NOMO-1 treated with dmso at 0.1 percent for 144 hours (cell line): ENCODE data around the gene GDPD5.

ENCODE experiments used
- DNase-seq: peaks from one replicate; lab custom pipeline; 2025; ENCODE audit not compliant: unreplicated experiment; lab: John Stamatoyannopoulos, UW

The GDPD5 gene

DNA sequence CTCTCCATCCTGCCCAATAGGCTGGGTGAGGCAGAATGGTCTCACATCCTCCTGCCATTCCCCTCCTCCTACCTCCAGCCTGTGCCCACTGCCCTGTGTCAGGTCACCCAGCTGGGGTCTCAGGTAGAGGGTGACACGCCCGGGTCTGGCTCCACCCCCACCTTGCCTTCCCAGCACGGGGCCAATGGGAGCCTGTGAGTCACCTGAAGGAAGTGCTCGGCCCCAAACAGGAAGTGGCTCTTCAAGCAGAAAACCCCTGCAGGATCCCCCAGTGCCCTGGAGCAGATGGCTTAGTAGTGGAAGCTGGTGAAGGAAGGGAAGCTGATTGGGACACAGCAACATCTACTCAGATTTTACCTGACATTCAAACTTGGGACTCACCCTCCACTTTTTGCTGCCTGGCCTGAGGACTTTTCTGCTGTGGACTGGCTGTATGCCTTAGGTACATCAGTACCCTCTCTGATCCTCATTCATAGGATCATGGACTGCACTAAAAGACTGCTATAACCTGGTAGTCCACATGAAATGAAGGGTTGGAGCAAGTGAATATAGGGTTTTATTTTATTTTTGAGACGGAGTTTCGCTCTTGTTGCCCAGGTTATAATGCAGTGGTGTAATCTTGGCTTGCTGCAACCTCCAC, 33.4 kb downstream of the GDPD5 start:
- DNase-seq: peak; percentile 38

DNA sequence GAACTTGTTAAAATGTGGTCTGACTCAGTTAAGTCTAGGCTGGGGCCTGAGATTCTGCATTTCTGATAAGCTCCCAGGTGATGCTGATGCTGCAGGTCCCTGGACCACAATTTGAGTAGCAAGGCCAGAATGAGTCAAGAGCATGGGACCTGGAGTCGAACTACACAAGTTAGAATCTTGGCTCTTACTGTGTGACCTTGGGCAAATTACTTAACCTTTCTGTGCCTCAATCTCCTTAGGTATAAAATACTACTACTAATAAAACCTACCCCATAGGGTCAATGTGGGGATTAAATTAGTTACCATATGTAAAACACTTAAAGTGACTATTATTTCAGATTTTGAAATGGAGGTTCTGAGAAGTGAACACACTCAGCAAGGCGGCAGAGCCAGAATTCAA, 34.3 kb downstream of the GDPD5 start:
- DNase-seq: no peak

DNA sequence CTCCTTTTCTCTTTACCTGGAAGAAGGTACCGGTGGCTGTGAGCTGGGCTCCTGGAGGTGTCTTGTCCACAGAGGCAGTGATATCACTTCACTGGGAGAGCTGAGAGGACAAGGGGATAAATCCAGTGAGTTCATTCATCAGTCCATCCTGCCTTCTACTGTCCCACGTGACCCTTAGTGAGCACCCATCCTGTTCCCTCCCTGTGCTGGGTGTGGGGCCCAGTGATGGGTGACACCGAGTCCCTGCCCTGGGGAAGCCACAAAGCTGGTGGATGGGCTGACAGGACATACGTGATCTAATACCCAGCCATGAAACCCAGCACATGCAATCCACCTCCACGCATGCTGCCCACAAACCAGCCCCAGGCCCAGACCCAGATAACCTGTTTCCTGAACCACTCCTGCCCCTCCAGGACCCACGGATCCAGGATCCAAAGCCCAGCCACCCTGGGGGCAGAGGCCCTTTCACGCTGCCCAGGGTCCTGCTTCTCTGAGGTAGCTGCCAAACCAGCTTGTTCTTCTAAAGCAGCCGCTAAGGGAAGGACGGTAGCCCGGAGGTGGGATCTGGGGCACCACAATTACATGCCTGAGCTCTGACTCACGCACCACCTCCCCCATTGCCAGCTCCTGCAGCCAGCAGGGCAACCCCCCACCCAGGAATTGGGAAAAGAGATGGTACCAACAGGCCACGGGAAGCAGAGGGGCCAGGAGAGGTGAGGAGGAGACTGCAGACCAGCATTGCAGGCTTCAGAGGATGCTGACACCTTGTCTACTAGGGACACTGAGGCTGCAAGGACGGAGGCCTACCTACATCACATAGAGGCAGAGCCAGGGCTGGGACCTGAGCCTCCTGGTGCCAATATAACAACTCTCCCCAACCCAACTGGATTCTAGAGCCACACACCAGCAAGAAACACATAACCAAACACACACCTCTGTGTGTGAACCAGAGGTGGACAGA, 35.2 kb downstream of the GDPD5 start:
- no peak for DNase-seq

DNA sequence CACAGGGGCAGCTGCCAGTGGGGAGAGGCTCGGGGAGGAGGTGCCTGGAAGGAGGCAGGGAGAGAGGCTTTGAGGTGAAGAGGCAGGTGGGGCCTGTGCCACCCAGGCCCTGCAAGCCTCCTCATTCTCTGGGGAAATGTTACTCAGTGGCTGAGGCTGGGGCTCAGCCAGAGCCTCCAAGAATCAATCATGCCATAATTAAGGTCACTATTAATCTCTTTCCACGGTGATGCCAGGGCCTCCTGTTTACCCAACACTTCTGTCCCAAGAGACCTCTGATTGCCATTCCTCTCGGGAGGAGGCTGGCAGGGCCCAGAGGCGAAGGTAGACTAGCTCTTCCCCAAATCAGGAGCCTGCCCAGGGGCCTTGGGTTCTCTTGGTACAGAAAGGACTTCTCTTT, 38.4 kb downstream of the GDPD5 start:
- DNase-seq: no peak

DNA sequence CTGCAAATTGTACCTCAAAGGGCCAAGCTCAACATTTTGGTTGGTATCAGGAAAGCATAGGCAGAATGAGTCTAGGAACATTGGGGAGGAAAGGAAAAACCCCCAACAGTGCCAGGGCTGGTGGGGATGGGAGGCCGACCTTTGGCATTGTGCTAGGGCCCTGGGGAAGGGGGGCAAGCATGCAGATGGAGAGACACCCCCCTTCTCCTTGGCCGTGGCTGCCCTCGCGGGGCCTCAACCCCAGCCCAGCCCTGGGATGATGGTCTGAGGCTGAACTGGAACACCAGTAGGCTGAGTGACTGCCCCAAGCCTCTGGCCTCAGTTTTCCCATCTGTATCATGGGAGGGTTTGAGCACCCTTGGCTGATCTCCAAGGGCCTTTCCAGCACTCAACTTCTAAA, 40.0 kb downstream of the GDPD5 start:
- no peak for DNase-seq

DNA sequence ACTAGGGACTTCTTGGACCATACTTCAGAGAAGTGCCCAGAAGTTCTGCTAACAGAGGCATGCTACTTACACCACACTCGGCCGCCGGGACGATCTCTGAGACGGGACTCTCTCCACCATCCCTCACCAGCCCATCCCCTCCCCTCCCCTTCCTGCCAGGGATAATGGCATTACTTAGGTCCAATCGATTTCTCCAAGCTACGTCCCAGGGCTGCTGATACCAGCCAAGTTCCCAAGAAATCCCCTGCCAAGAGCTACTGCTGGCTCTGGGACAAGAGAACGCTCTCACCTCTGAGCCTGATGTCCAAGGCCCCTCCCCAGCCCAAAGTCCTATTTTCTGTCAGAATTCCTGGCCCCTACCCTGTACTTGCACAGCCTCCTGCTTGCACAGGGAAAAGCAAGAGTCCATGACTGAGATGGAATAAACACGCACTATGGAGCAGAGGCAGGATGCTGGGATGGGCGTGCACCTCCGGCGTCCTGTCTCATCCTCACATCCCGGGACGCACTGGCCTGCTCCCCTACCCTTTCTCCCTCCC, 42.7 kb downstream of the GDPD5 start:
- DNase-seq: no peak

DNA sequence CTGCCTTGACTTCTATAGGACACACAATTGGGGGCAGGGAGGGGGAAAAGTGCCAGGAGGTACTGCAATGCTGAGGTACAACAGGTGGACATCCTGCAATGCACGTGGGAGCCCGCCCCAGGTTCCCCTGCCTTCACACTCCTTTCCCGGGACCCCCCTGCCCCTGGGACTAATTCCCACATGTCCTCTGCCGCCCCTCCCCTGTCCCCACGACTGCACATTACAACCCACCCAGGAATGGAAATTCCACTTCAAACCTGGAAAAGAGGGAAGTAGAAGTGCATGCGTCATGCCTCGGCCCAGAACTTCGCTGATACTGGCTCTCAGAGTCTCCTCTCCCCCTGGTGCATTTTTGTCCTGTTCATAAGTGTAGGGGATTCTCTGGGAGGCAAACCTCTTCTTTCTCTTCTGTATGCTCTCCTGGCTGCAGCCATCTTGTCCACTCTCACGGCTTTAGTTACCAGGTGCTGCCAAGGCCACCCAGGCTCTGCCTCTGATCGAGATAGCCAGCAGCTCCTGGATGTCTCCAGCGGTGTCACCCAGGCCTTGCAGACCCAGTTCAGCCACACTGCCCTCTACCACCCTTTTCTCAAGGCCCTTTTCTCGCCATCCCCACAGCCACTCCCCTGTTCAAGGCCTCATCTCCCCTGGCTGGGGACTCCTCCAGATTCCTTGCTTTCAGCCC, 43.7 kb downstream of the GDPD5 start:
- no peak for DNase-seq

DNA sequence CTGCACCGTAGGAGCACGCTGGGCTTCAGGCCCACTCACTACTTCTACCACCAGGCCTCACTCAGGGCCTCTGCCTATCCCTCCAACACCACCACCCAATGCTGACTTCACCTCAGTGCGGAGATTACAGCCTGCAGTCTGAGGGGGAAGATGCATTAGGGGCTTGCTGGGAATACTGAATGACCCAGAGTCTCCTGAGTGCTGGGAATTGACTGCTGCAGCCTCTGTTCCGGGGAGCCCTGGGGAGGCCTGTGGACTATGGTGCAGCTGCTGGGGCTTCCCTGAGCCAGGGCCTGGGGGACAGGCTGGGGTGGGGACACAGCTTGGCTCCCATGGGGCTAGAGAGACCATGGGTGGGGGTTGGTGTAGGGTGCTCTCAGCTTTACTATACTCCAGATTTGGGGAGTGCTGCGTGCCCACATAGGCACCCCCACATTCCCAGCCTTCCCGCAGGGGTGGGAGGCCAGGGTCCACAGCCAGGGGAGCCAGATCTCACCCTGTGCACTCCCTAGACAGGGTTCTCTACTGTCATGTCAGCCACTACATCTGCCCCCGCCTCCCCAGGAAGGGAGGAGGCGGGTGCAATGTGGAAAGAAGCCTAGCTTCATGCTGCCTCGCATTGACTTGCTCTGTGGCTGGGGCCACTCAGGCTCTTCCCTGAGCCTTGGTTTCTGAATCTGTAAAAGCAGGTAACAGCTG, 44.4 kb downstream of the GDPD5 start:
- no peak for DNase-seq

DNA sequence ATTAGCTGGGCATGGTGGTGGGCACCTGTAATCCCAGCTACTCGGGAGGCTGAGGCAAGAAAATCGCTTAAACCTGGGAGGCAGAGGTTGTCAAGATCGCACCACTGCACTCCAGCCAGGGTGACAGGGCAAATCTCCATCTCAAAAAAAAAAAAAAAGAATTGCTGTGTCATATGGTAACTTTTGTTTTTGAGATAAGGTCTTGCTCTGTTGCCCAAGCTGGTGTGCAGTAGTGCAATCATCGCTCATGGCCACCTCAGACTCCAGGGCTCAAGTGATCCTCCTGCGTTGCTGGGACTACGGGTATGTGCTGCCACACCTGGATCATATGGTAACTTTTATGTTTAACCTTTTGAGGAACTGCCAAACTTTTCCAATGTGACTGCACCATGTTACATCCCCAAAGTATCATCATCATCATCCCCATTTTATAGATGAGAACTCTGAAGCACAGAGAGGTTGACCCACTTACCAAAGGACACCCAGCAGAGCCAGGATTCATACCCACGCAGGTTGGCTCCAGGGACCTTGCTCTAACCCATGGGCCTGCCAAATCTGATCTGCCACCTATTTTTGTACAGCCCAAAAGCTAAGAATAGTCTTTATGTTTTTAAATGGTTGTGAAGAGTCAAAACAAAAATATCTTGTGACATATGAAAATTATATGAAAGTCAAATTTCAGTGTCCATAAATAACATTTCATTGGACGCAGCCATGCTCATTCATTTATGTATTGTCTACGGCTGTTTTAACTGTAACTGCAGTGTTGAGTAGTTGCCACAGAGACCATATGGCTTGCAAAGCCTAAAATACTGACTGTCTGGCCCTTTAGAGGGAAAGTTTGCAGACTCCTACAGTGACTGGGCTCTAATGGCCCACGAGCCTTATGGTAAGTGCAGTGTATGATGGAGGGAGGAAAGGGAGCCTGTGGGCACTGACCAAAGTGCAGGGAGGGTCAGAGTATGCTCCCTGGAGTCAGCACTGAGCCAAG, 45.3 kb downstream of the GDPD5 start:
- DNase-seq: no peak

DNA sequence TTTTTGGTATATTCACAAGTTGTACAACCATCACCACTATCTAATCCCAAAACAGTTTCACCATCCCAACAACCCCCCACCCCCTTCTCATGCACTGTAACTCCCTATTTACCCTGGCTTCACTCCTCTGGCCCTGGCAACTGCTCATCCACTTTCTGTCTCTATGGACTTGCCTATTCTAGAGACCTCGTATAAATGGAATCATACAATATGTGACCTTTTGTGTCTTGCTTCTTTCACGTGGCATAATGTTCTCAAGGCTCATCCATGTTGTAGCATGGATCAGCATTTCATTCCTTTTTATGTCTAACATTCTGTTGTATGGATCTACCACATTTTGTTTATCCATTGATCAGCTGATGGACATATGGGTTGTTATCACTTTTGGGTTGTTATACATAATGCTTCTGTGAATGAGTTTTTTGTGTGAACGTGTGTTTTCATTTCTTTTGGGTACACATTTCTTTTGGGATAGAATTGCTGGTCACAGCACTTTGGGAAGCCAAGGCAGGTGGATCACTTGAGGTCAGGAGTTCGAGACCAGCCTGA, 46.1 kb downstream of the GDPD5 start:
- no peak for DNase-seq

DNA sequence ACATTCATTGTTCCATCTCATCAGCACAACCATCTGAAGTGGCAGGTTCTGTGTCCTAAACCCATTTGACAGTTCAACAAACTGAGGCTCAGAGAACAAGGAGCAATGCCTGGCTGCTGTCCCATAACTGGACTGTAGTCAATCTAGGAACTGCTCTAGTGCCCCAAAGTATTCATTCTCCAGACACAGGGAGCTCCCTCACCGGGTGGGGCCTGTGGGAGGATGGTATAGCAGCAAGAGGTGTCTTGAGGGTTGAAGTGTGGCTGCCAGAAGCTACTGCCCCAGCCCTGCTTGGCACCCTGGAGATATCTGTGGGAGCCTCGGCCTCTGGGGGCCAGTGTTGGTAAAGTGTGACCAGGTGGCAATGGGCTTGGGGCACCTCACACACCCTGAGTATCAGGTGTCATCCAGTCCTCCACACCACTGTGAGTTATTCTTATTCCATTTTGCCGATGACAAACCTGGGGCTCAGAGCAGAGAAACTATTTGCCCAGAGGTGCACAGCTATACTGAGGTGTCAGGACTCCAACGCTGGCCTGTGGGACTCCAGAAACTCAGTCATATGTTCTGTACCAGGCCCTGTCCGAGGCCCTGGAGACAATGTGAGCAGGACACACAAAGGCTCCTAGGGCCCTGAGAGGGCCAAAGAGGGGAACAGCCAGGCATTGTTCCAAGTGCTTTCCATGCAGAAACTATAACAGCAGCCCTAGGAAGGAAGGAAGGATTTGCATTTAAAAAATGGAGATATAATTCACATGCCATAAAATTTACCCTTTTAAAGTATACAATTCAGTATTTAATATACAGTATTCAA, 46.8 kb downstream of the GDPD5 start:
- DNase-seq: no peak

DNA sequence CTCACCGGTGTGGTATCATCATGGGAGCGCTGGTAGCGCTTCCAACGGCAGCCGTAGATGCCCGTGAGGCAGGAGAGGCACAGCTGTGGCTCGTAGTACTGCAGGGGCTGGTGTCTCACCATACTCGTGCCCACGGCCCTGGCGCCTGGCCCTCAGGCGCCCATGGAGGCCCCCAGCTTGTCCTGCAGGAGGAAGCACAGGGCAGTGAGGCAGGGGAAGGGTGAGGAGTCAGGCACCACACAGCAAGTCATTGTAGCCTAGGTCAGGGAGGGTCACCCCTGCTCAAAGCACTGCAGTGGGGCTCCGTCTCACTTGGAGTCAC, 48.2 kb downstream of the GDPD5 start:
- DNase-seq: no peak

DNA sequence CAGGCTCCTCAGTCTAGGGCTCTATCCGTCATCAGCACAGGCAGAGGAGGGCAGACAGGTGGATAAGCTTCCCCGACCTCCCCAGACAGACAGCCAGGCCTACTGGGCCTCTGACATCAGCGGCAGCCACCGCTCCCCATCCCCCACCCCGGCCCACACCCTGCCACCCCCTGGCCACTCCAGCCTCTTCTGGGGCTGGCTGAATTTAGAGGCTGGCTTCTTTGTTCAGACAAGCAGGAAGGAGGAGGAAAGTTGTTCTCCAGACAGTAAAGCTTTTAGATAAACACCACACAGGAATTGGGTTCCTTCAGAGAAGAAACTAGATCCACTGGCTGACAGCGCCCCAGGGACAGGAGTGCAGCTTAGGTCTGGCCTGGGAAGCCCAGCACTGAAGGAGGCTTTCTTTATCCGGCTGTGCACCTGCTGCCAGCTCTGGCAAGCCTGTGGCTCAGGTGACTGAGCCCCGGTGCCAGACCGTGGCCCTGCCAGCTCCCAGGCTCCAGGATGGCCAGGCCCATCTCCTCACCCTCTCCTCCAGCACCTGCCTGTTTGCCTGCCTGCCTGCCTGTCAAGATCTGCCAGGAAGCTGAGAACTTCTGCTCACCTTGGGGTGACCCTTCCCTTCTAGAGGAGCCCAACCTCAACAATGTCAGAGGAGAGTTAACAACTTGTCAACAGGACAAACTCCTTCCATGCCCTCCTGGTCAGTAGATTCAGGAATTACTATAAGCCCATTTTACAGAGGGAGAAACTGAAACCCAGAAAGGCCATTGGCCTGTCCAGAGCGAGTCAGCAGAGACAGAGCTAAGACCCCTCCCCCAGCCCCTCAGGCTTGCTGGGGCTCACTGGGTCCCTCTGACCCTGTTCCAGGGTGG, 48.8 kb downstream of the GDPD5 start:
- no peak for DNase-seq

DNA sequence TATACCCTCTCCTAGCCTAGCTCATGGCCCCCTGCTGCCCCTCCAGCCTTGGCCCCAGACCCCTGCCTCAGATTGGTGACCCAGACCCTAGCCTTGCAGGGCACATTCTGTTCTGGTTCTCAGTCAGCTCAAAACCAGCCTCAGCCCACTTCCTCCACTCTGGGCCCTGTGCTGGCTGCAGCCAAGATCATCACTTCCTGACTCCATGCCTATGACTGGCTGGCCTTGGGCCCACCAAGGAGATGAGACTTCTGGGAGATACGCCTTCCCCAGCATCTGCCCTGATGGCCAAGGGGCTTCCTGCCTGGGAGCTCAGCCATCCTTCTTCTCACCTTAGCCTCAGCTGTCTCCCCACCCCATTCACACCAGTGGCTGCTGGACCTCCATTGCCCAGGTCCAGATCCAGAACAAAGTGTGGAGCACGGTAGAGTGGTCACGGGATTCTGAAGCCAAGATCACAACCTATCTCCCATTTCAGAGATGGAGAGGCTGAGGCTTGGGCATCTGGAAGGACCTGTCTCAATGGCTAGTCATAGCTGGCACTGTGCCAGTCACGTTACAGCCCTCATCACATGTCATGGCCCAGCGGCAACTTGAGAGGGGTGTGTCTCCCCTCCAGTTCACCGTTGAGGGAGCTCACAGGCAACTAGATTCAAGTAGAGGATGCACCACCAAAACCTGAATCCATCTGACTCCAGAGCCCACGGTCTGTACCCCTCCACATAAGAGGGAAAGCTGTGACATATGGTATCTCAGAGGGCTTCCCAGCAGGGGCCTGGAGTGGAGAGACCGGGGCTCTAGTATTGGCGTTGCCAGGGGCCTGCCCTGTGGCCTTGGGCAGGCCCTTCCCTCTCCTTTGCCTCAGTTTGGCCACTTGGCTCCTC, 49.7 kb downstream of the GDPD5 start:
- DNase-seq: no peak

DNA sequence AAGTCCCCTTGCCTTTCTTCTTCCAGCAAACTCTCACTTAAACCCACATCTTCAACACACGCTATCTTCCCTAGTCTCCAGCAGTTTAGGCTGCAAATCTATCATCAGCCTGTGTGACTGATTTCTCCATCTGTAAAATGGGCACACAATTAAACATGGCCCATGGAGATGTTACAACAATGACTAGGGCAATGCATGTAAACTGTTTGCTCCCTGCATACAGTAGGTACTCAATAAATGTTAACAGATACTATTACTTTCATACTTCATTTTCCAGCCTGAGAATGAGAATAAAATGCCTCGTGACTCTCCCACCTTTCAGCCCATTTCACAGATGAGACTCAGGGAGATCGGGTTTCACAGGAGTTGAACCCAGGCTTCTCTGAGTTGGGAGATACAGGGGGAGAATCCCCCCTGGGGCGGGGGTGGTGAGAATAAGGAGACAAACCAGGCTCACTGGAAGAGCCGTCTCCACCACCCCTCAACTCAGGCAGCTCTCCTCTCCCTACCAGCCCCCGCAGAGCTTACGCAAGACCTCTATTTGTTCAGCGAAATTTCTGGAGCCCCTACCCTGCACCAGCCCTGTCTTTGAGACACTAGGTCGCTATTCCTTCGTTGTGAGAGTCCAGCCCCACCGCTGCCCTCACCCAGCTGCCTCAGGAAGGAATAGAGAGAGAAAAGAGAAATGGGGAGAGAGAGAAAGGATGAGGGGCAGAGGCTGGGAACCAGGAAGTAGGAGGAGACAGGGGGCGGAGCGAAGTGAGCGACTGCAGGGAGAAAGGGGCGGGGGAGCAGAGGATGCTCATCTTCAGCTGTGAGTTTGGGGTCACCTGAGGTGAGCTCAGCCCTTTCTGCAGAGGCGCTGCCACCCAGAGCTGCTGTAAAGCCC, 50.6 kb downstream of the GDPD5 start:
- peak; percentile 84 for DNase-seq

DNA sequence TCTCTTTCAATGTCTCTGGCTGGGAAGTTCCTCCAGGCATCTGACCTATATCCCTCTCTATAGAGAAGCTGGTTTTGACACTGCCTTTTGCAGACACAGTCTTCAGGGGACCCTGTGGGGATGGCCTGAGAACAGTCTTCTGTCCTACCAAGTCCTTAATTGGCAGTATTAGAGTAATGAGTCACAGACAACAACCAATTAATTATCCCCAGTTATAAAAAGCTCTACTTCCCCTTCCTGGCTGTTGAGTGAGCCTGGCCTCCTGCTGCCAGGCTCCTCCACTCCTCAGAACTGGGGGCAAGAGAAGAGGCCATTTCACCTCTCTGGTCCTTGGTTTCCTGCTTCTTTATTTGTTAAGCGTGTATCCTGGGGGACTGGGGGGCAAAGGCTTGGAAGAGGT, 51.5 kb downstream of the GDPD5 start:
- peak; percentile 81 for DNase-seq
